Measurements from ENCODE around the gene SPARC.
A peak's percentile ranks its signal among the peaks of the same experiment; 100 is the strongest.
"Not testable (repeated sequence)": the region's sequence is repeated elsewhere in the genome, so short reads cannot be mapped to it uniquely, and the experiment has no call there.

SPARC gene

GRCh38 chr5:151703780-151704179, 17.1 kb upstream of the SPARC start:
- no peak for DNase-seq (ENCODE audit: low spot score)
- Histone ChIP-seq H3K36me3 (ENCODE audit: low read depth) (no peaks in the 10 kb centered on the region), H3K4me3 (ENCODE audit: severe bottlenecking) (no peak overlapping the region), H3K27ac (ENCODE audit: poor library complexity, severe bottlenecking) (no peak overlapping the region), H3K27me3 (ENCODE audit: insufficient read depth, poor library complexity, severe bottlenecking) (no peaks in the 10 kb centered on the region), H3K9me3 (ENCODE audit: severe bottlenecking) (no peaks in the 10 kb centered on the region), H3K4me1 (ENCODE audit: insufficient read depth, poor library complexity, severe bottlenecking) (peaks cover 19% of the 10 kb centered on the region)
- ATAC-seq (ENCODE audit: low read depth) = no peak
- no peak for TF ChIP-seq CTCF (IDR thresholded peaks at IDR 0.05; ENCODE audit: poor library complexity, severe bottlenecking)

GRCh38 chr5:151703227-151703626, 16.5 kb upstream of the SPARC start:
- no peak for TF ChIP-seq CTCF (IDR thresholded peaks at IDR 0.05; ENCODE audit: poor library complexity, severe bottlenecking)
- ATAC-seq (ENCODE audit: low read depth) = no peak
- H3K27me3 ChIP-seq (ENCODE audit: insufficient read depth, poor library complexity, severe bottlenecking) = no peaks in the 10 kb centered on the region
- H3K4me1 ChIP-seq (ENCODE audit: insufficient read depth, poor library complexity, severe bottlenecking) = peaks cover 19% of the 10 kb centered on the region
- H3K36me3 ChIP-seq (ENCODE audit: low read depth) = no peaks in the 10 kb centered on the region
- H3K27ac ChIP-seq (ENCODE audit: poor library complexity, severe bottlenecking) = no peak overlapping the region
- H3K9me3 ChIP-seq (ENCODE audit: severe bottlenecking) = no peaks in the 10 kb centered on the region
- H3K4me3 ChIP-seq (ENCODE audit: severe bottlenecking) = no peak overlapping the region
- DNase-seq (ENCODE audit: low spot score) = no peak

GRCh38 chr5:151700820-151701219, 14.1 kb upstream of the SPARC start:
- ATAC-seq (ENCODE audit: low read depth) (no peak), DNase-seq (ENCODE audit: low spot score) (no peak)
- Histone ChIP-seq H3K36me3 (ENCODE audit: low read depth) (no peaks in the 10 kb centered on the region), H3K4me3 (ENCODE audit: severe bottlenecking) (no peak overlapping the region), H3K27me3 (ENCODE audit: insufficient read depth, poor library complexity, severe bottlenecking) (no peaks in the 10 kb centered on the region), H3K9me3 (ENCODE audit: severe bottlenecking) (no peaks in the 10 kb centered on the region), H3K4me1 (ENCODE audit: insufficient read depth, poor library complexity, severe bottlenecking) (peaks cover 19% of the 10 kb centered on the region), H3K27ac (ENCODE audit: poor library complexity, severe bottlenecking) (peak overlapping the region; percentile 87)
- TF ChIP-seq CTCF (IDR thresholded peaks at IDR 0.05; ENCODE audit: poor library complexity, severe bottlenecking) = no peak

DNA sequence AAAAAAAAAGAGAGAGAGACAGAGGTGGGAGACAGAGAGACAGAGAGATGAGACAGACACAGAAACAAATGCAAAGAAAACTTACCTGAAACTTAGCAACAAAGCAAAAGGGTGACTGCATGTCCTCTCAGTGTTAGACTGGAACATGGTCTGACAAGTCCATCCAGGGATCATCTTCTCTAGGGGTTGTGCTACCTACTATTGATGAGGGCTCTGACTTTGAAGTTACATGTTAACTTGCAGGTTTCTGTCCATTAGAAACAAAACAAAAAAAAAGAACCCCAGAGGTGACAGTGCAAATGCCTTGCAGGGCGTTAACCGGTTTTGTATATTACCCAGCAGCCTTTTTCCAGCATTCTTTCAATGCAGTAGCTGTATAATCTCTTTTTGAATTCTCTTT, 13.6 kb upstream of the SPARC start:
- ATAC-seq (ENCODE audit: low read depth) = no peak
- Histone ChIP-seq H3K36me3 (ENCODE audit: low read depth) (no peaks in the 10 kb centered on the region), H3K9me3 (ENCODE audit: severe bottlenecking) (no peaks in the 10 kb centered on the region), H3K4me3 (ENCODE audit: severe bottlenecking) (no peak overlapping the region), H3K4me1 (ENCODE audit: insufficient read depth, poor library complexity, severe bottlenecking) (peaks cover 19% of the 10 kb centered on the region), H3K27ac (ENCODE audit: poor library complexity, severe bottlenecking) (peak overlapping the region; percentile 87), H3K27me3 (ENCODE audit: insufficient read depth, poor library complexity, severe bottlenecking) (no peaks in the 10 kb centered on the region)
- no peak for TF ChIP-seq CTCF (IDR thresholded peaks at IDR 0.05; ENCODE audit: poor library complexity, severe bottlenecking)
- DNase-seq (ENCODE audit: low spot score) = no peak

DNA sequence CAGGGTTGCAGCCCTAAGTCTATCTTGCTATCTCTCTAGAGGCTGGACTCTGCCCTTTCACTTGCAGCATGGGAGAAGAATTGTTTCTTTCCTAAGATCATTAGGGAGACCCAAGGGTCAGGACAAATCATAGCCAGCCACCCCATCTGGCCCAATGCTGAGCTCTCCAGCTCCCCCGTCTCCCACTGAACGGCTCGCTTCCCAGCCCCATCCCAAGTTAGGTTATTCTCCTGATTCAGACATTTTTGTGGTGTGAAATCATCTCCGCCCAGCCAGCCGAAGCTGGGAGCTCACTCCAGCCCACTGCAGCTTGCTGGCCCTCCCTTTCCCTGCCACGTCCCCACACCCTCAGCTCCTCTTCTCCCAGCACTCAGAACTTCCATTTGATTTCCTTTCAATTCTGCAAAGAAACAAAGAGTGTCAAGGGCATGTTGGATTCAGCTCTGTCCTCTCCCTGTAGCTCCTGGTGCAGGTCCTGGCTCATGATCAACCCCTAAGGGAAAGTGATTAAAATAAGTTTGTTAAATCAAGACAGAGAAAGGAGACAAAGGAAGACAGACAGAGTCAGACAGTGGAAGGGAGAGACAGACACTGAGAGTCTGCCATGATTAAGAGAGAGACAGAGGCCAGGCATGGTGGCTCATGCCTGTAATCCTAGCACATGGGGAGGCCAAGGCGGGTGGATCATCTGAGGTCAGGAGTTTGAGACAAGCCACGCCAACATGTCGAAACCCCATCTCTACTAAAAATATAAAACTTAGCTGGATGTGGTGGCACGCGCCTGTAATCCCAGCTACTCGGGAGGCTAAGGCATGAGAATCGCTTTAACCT, 12.6 kb upstream of the SPARC start:
- DNase-seq (ENCODE audit: low spot score) (peak; percentile 87), ATAC-seq (ENCODE audit: low read depth) (peak; percentile 98)
- Histone ChIP-seq H3K36me3 (ENCODE audit: low read depth) (no peaks in the 10 kb centered on the region), H3K9me3 (ENCODE audit: severe bottlenecking) (no peaks in the 10 kb centered on the region), H3K4me3 (ENCODE audit: severe bottlenecking) (no peak overlapping the region), H3K27ac (ENCODE audit: poor library complexity, severe bottlenecking) (peak overlapping the region; percentile 87), H3K27me3 (ENCODE audit: insufficient read depth, poor library complexity, severe bottlenecking) (no peaks in the 10 kb centered on the region), H3K4me1 (ENCODE audit: insufficient read depth, poor library complexity, severe bottlenecking) (peaks cover 19% of the 10 kb centered on the region)
- TF ChIP-seq CTCF (IDR thresholded peaks at IDR 0.05; ENCODE audit: poor library complexity, severe bottlenecking) = no peak

GRCh38 chr5:151698081-151698480, 11.4 kb upstream of the SPARC start:
- not testable (repeated sequence) for ATAC-seq (ENCODE audit: low read depth); H3K36me3 ChIP-seq (ENCODE audit: low read depth); H3K27me3 ChIP-seq (ENCODE audit: insufficient read depth, poor library complexity, severe bottlenecking); H3K9me3 ChIP-seq (ENCODE audit: severe bottlenecking); H3K4me3 ChIP-seq (ENCODE audit: severe bottlenecking); DNase-seq (ENCODE audit: low spot score)
- Histone ChIP-seq H3K27ac (ENCODE audit: poor library complexity, severe bottlenecking) (peak overlapping the region; percentile 87), H3K4me1 (ENCODE audit: insufficient read depth, poor library complexity, severe bottlenecking) (peaks cover 19% of the 10 kb centered on the region)

All from RWPE2 (cell line).